H1 (cell line): Measurements from ENCODE around the gene MCM9. TPM values are rescaled to one million over a fixed set of nuclear protein-coding genes. Genes with fewer than 3 reads are reported as not detected.

ENCODE experiments used
- CTCF ChIA-PET: fragments of 300-600 bp; sonication (Branson Sonifier 250); formaldehyde crosslinking; loops from one replicate; lab custom pipeline; 2021; ENCODE audit not compliant: partially characterized antibody; lab: Charles Lee
- POLR2A ChIA-PET: fragments of 300-600 bp; sonication (Branson Sonifier 250); formaldehyde crosslinking; loops from one replicate; lab custom pipeline; 2021; ENCODE audit warnings: inconsistent platforms; ENCODE audit not compliant: partially characterized antibody; lab: Charles Lee
- DNase-seq, 2 experiments: peaks; one replicate each; pipeline versions ENCODE4 v3.0.0 to v3.0.0-alpha.2; 2010 to 2022; ENCODE audit warnings: low spot score in 2 of 2, low read depth in 1 of 2, mixed read lengths in 1 of 2
- FAIRE-seq: peaks from 2 replicates; lab custom pipeline; 2011; peaks lifted over from hg19 to GRCh38; lab: Jason Lieb, UNC
- H2AFZ ChIP-seq: 2 replicates; pipeline ENCODE4 v1.8.1; 2012; ENCODE audit warnings: low read length, inconsistent platforms
- H2AK5ac ChIP-seq: 2 replicates; pipeline ENCODE4 v1.6.1; 2013; ENCODE audit warnings: low read depth, low read length
- H2BK120ac ChIP-seq: replicated peaks from 2 replicates; pipeline ENCODE3; 2013; ENCODE audit warnings: low read depth, low read length, inconsistent platforms
- H2BK12ac ChIP-seq: 2 replicates; pipeline ENCODE4 v1.6.1; 2013; ENCODE audit warnings: low read depth, low read length
- H2BK15ac ChIP-seq: 2 replicates; pipeline ENCODE4 v1.6.1; 2013; ENCODE audit warnings: low read length
- H2BK20ac ChIP-seq: 2 replicates; pipeline ENCODE4 v1.6.1; 2013; ENCODE audit warnings: low read length
- H2BK5ac ChIP-seq: 2 replicates; pipeline ENCODE4 v1.6.1; 2013; ENCODE audit warnings: low read depth, low read length
- H3K14ac ChIP-seq: 2 replicates; pipeline ENCODE4 v1.6.1; 2013; ENCODE audit warnings: inconsistent platforms; ENCODE audit not compliant: insufficient read length
- H3K18ac ChIP-seq: 2 replicates; pipeline ENCODE4 v1.6.1; 2013; ENCODE audit warnings: low read length; ENCODE audit errors: extremely low read depth
- H3K23ac ChIP-seq: 2 replicates; pipeline ENCODE4 v1.6.1; 2013; ENCODE audit warnings: inconsistent platforms; ENCODE audit not compliant: insufficient read length
- H3K23me2 ChIP-seq: 2 replicates; pipeline ENCODE4 v1.6.1; 2013; ENCODE audit warnings: low read depth, low read length
- H3K27ac ChIP-seq: 2 replicates; pipeline ENCODE4 v1.6.1; 2011; ENCODE audit warnings: low read depth, low read length, inconsistent platforms
- H3K27me3 ChIP-seq, 4 experiments: replicated peaks in 1 of 4; 1 replicate in 1 of 4; 2 replicates in 3 of 4; pipeline versions ENCODE4 v1.6.1 to v1.8.1; 2011 to 2013; ENCODE audit warnings: low read length in 3 of 4, mild to moderate bottlenecking in 3 of 4, inconsistent platforms in 2 of 4, mixed read lengths in 2 of 4, moderate library complexity in 1 of 4; ENCODE audit not compliant: control insufficient read depth in 3 of 4, insufficient read depth in 3 of 4; ENCODE audit errors: extremely low read depth in 1 of 4
- H3K36me3 ChIP-seq, 4 experiments: 2 replicates each; pipeline versions ENCODE4 v1.6.1 to v1.8.1; 2011 to 2013; ENCODE audit warnings: mild to moderate bottlenecking in 4 of 4, low read length in 3 of 4, moderate library complexity in 2 of 4, control low read depth in 1 of 4, inconsistent platforms in 1 of 4; ENCODE audit not compliant: insufficient read depth in 4 of 4, control insufficient read depth in 2 of 4
- H3K4ac ChIP-seq: replicated peaks from 2 replicates; pipeline ENCODE3; 2013; ENCODE audit warnings: low read length, low read depth, mixed read lengths, inconsistent platforms; ENCODE audit not compliant: insufficient read length
- H3K4me1 ChIP-seq, 4 experiments: replicated peaks in 1 of 4; 1 replicate in 1 of 4; 2 replicates in 3 of 4; pipeline versions ENCODE4 v1.6.1 to v1.8.1; 2011 to 2013; ENCODE audit warnings: low read length in 3 of 4, inconsistent platforms in 2 of 4, mixed read lengths in 1 of 4; ENCODE audit not compliant: insufficient read depth in 4 of 4, control insufficient read depth in 3 of 4
- H3K4me2 ChIP-seq, 2 experiments: 2 replicates each; pipeline versions ENCODE4 v1.6.1 to v1.8.1; 2011 to 2013; ENCODE audit warnings: low read depth in 2 of 2, low read length in 2 of 2, control low read depth in 1 of 2, inconsistent platforms in 1 of 2, mild to moderate bottlenecking in 1 of 2; ENCODE audit not compliant: insufficient read depth in 1 of 2
- H3K4me3 ChIP-seq, 4 experiments: fragments of 200-600, 300-600 bp in 1 of 4; sonication (generic), shearing (Covaris generic), sonication (Bioruptor Twin) in 1 of 4; 2 replicates each; pipeline versions ENCODE4 v1.5.1 to v1.8.1; 2011 to 2016; ENCODE audit warnings: low read length in 4 of 4, low read depth in 3 of 4, control low read depth in 2 of 4, inconsistent platforms in 2 of 4, mild to moderate bottlenecking in 2 of 4, mixed read lengths in 1 of 4, moderate library complexity in 1 of 4; ENCODE audit not compliant: insufficient read depth in 2 of 4; ENCODE audit errors: extremely low read depth in 1 of 4
- H3K56ac ChIP-seq: replicated peaks from 2 replicates; pipeline ENCODE3; 2013; ENCODE audit warnings: low read depth, mild to moderate bottlenecking, mixed read lengths, low read length, inconsistent platforms; ENCODE audit not compliant: insufficient read length
- H3K79me1 ChIP-seq: 2 replicates; pipeline ENCODE4 v1.6.1; 2013; ENCODE audit warnings: low read depth, low read length, control low read depth
- H3K79me2 ChIP-seq, 2 experiments: 2 replicates each; pipeline versions ENCODE4 v1.6.1 to v1.8.1; 2012 to 2013; ENCODE audit warnings: low read length in 2 of 2, mild to moderate bottlenecking in 2 of 2, inconsistent platforms in 1 of 2; ENCODE audit not compliant: insufficient read depth in 2 of 2, control insufficient read depth in 1 of 2
- H3K9ac ChIP-seq, 4 experiments: replicated peaks in 1 of 4; 1 replicate in 1 of 4; 2 replicates in 3 of 4; pipeline versions ENCODE4 v1.6.1 to v1.8.1; 2011 to 2013; ENCODE audit warnings: low read depth in 3 of 4, low read length in 3 of 4, control low read depth in 2 of 4, mild to moderate bottlenecking in 2 of 4, moderate library complexity in 2 of 4, inconsistent platforms in 1 of 4; ENCODE audit errors: extremely low read depth in 1 of 4
- H3K9me3 ChIP-seq, 2 experiments: 2 replicates each; pipeline versions ENCODE4 v1.6.1 to v1.8.1; 2012 to 2013; ENCODE audit warnings: mild to moderate bottlenecking in 2 of 2, moderate library complexity in 2 of 2, control low read depth in 1 of 2, inconsistent platforms in 1 of 2, low read depth in 1 of 2, low read length in 1 of 2, mixed read lengths in 1 of 2; ENCODE audit not compliant: insufficient read depth in 2 of 2
- H4K20me1 ChIP-seq, 2 experiments: replicated peaks in 1 of 2; 2 replicates each; pipeline versions ENCODE3 to v1.8.1; 2011 to 2013; ENCODE audit warnings: inconsistent platforms in 2 of 2, low read length in 2 of 2, mild to moderate bottlenecking in 1 of 2; ENCODE audit not compliant: insufficient read depth in 2 of 2, control insufficient read depth in 1 of 2
- H4K5ac ChIP-seq: 2 replicates; pipeline ENCODE4 v1.6.1; 2013; ENCODE audit warnings: low read length, low read depth, mixed read lengths, inconsistent platforms; ENCODE audit not compliant: insufficient read length
- H4K8ac ChIP-seq: 2 replicates; pipeline ENCODE4 v1.8.0; 2013; ENCODE audit warnings: mild to moderate bottlenecking, moderate library complexity, low read length, inconsistent platforms; ENCODE audit not compliant: insufficient read depth; ENCODE audit errors: extremely low read depth
- H4K91ac ChIP-seq: replicated peaks from 2 replicates; pipeline ENCODE3; 2013; ENCODE audit warnings: low read length, mixed read lengths, inconsistent platforms; ENCODE audit not compliant: insufficient read length
- CREB1 ChIP-seq: IDR thresholded peaks from 2 replicates; pipeline ENCODE4 v1.6.1; 2012; ENCODE audit warnings: inconsistent platforms
- CTCF ChIP-seq, 3 experiments: IDR thresholded peaks; 1 replicate in 2 of 3; 2 replicates in 1 of 3; pipeline versions ENCODE4 v1.5.1 to v1.6.1; 2011; ENCODE audit warnings: low read length in 3 of 3, mild to moderate bottlenecking in 3 of 3, inconsistent platforms in 2 of 3, low read depth in 1 of 3, moderate library complexity in 1 of 3; ENCODE audit not compliant: insufficient read depth in 1 of 3; ENCODE audit errors: control extremely low read depth in 1 of 3
- RAD21 ChIP-seq, 2 experiments: IDR thresholded peaks in 1 of 2; conservative IDR thresholded peaks in 1 of 2; 2 replicates each; pipeline ENCODE4 v1.6.1; 2011; ENCODE audit warnings: low read depth in 2 of 2, low read length in 2 of 2, improper control_type of control experiment in 1 of 2, inconsistent platforms in 1 of 2, mild to moderate bottlenecking in 1 of 2, moderate library complexity in 1 of 2
- WGBS, 2 experiments: shearing (Covaris generic) in 1 of 2; methylation state at CpG; one replicate each; pipeline versions ENCODE4 v1.1.6 to v1.1.7; 2013 to 2015; ENCODE audit warnings: low lambda C conversion rate in 2 of 2, mixed read lengths in 2 of 2, inconsistent platforms in 1 of 2, low coverage in 1 of 2, missing lambda C conversion rate in 1 of 2; ENCODE audit not compliant: insufficient replicate concordance in 2 of 2, insufficient coverage in 1 of 2, insufficient read length in 1 of 2; ENCODE audit errors: extremely low coverage in 1 of 2, missing lambda C conversion rate in 1 of 2; 5-methylcytosine and 5-hydroxymethylcytosine counted together
- polyA plus RNA-seq, 7 experiments: library from polyadenylated mRNA; depleted of rRNA in 3 of 7; stranded (reverse) in 5 of 7; unstranded in 2 of 7; fragments of >200 nt in 5 of 7; fragments of 200-250 nt in 2 of 7; gene quantifications; 1 replicate in 5 of 7; 2 replicates in 1 of 7; 4 replicates in 1 of 7; pipeline versions ENCODE4 v1.2.1 to v1.2.3, GENCODE V29; 2011 to 2013; ENCODE audit warnings: missing spikeins in 2 of 7, mixed read lengths in 2 of 7
- total RNA-seq: library from RNA; stranded (reverse); fragmentation: NEBNext Ultra II Directional; extraction: Animal tissue kit (Norgen Biotek cat#: 25700); gene quantifications from 2 replicates; pipeline ENCODE4 v1.2.1, GENCODE V29; 2021

The MCM9 gene
- total and polyA plus RNA-seq, 2 of the 8 experiments (the other 6 are each of a cell fraction or from before 2014, with no cell fraction given) = 3.7 to 11.4 TPM

GRCh38 chr6:118968416-118968815 is 33.5 kb upstream of the MCM9 start:
- CTCF ChIA-PET = interaction anchor here (0.6 to 7.6 kb wide), 18 partner anchors 19 to 216 kb away, joined by 3 to 146 read pairs (median 4); partner anchors contain the start of gene FAM184A
- DNase-seq = no peak
- Histone ChIP-seq H3K4me1 (peaks cover 0 to 5% (median 2%) of the 10 kb centered on the region in 4 experiments; a peak in 2 of 7 replicates), H4K20me1 (no peaks in the 10 kb centered on the region), H4K91ac (no peak overlapping the region), H2AFZ (no peak overlapping the region), H2BK5ac (no peak overlapping the region), H3K4me3 (no peak overlapping the region), H2BK15ac (no peak overlapping the region), H3K79me1 (no peaks in the 10 kb centered on the region), H3K27me3 (no peaks in the 10 kb centered on the region), H3K4me2 (no peak overlapping the region), H3K36me3 (no peaks in the 10 kb centered on the region), H4K5ac (no peak overlapping the region), H2AK5ac (no peak overlapping the region), H3K4ac (no peak overlapping the region), H4K8ac (no peak overlapping the region), H3K79me2 (no peaks in the 10 kb centered on the region), H3K18ac (no peak overlapping the region), H3K23me2 (no peaks in the 10 kb centered on the region), H3K27ac (no peak overlapping the region), H3K9ac (no peak overlapping the region), H2BK20ac (no peak overlapping the region), H3K14ac (no peak overlapping the region), H3K23ac (no peak overlapping the region), H2BK120ac (no peak overlapping the region), H2BK12ac (no peak overlapping the region), H3K9me3 (no peaks in the 10 kb centered on the region), H3K56ac (no peak overlapping the region)
- TF ChIP-seq CTCF (IDR thresholded peaks at IDR 0.05; ENCODE audit: control extremely low read depth in 1 of 3, insufficient read depth in 1 of 3, low read depth in 1 of 3, low read length in 3 of 3) (peak in 2 of 3 experiments; percentile 23 to 42; a peak in 2 of 4 replicates), CREB1 (no peak), RAD21 (IDR thresholded peaks at IDR 0.05 in 1 of 2, conservative IDR thresholded peaks at IDR 0.05 in 1 of 2; ENCODE audit: low read depth in 2 of 2, low read length in 2 of 2) (peak; percentile 66 to 68)
- no peak for FAIRE-seq
- POLR2A ChIA-PET = interaction anchor here (1.0 to 1.2 kb wide), 3 partner anchors 142 to 150 kb away, joined by 3 read pairs; no protein-coding TSS in a partner anchor
- 77% methylated on average over 2 of the region's 2 CpGs; no CpG with 5 or more reads in 1 of the 2 experiments for WGBS, 2 experiments
